K562 (cell line): ENCODE data around the gene LITAF. TPM values are rescaled to one million over a fixed set of nuclear protein-coding genes. Genes with fewer than 3 reads are reported as not detected.

Experiments
- ATAC-seq: fragments of 200-7000 bp; cut with Tn5 transposase; 3 replicates; pipeline ENCODE4 v1.9.1; 2020; ENCODE audit warnings: moderate library complexity
- BruUV-seq: library from RNA; stranded (reverse); fragments of 400-500 nt; replicated peaks from 2 replicates; lab custom pipeline; 2021; lab: Mats Ljungman, UMichigan
- CTCF ChIA-PET: fragments of 300-600 bp; formaldehyde crosslinking; extraction: SDS; loops from one replicate; lab custom pipeline; 2021; ENCODE audit warnings: low intra/inter-chr PET ratio; lab: Yijun Ruan, JAX
- POLR2A ChIA-PET: fragments of 300-600, 350-650 bp; sonication (Branson Sonifier 250); formaldehyde crosslinking; extraction: SDS; loops from one replicate; lab custom pipeline; 2021; ENCODE audit warnings: antibody characterized with exemption, inconsistent platforms; lab: Yijun Ruan, JAX
- DNase-seq, 4 experiments: peaks; one replicate each; pipeline versions ENCODE4 v3.0.0 to v3.0.0-alpha.2; 2011 to 2018; ENCODE audit warnings: low spot score in 3 of 4, mixed read lengths in 3 of 4; ENCODE audit errors: extremely low read depth in 1 of 4
- FAIRE-seq: peaks from 2 replicates; lab custom pipeline; 2011; peaks lifted over from hg19 to GRCh38; lab: Jason Lieb, UNC
- H2AFZ ChIP-seq: 2 replicates; pipeline ENCODE4 v1.6.0; 2011; ENCODE audit warnings: low read depth, low read length, control low read depth, inconsistent platforms
- H3K27ac ChIP-seq: fragments of 200-600 bp; 3 replicates; pipeline ENCODE4 v1.8.0; 2011; ENCODE audit warnings: low read depth, mild to moderate bottlenecking, control low read depth, inconsistent platforms, low read length, moderate library complexity, mixed read lengths; ENCODE audit errors: extremely low read depth
- H3K27me3 ChIP-seq, 2 experiments: fragments of 300-600 bp in 1 of 2; 2 replicates in 1 of 2; 3 replicates in 1 of 2; pipeline versions ENCODE4 v1.6.0 to v1.8.0; 2011; ENCODE audit warnings: inconsistent platforms in 2 of 2, low read length in 2 of 2, mild to moderate bottlenecking in 1 of 2, mixed read lengths in 1 of 2, moderate library complexity in 1 of 2; ENCODE audit not compliant: control insufficient read depth in 2 of 2, insufficient read depth in 2 of 2
- H3K36me3 ChIP-seq: fragments of 300-600 bp; 3 replicates; pipeline ENCODE4 v1.8.0; 2011; ENCODE audit warnings: mild to moderate bottlenecking, low read length, inconsistent platforms; ENCODE audit not compliant: control insufficient read depth, insufficient read depth
- H3K4me1 ChIP-seq, 2 experiments: fragments of 200-600 bp in 1 of 2; replicated peaks in 1 of 2; 2 replicates in 1 of 2; 3 replicates in 1 of 2; pipeline versions ENCODE4 v1.5.1 to v1.8.0; 2011; ENCODE audit warnings: inconsistent platforms in 2 of 2, low read length in 2 of 2, mild to moderate bottlenecking in 1 of 2, mixed read lengths in 1 of 2, moderate library complexity in 1 of 2; ENCODE audit not compliant: control insufficient read depth in 2 of 2, insufficient read depth in 2 of 2
- H3K4me2 ChIP-seq: 2 replicates; pipeline ENCODE4 v1.6.1; 2011; ENCODE audit warnings: low read length, control low read depth, inconsistent platforms, mixed read lengths; ENCODE audit not compliant: insufficient read depth
- H3K4me3 ChIP-seq: fragments of 200-600 bp; sonication (generic), shearing (Covaris generic); 2 replicates; pipeline ENCODE4 v1.5.1; 2016; ENCODE audit warnings: control low read depth, inconsistent platforms
- H3K79me2 ChIP-seq: fragments of 200-600 bp; 3 replicates; pipeline ENCODE4 v1.8.0; 2011; ENCODE audit warnings: low read length, inconsistent platforms; ENCODE audit not compliant: control insufficient read depth, insufficient read depth
- H3K9ac ChIP-seq, 2 experiments: 2 replicates each; pipeline versions ENCODE4 v1.6.0 to v1.6.1; 2011; ENCODE audit warnings: low read depth in 2 of 2, low read length in 2 of 2, control low read depth in 1 of 2, inconsistent platforms in 1 of 2, mild to moderate bottlenecking in 1 of 2, mixed read lengths in 1 of 2; ENCODE audit not compliant: insufficient read depth in 1 of 2
- H3K9me1 ChIP-seq: one replicate; pipeline ENCODE4 v1.6.0; 2011; ENCODE audit warnings: inconsistent platforms, mild to moderate bottlenecking, low read length, moderate library complexity; ENCODE audit not compliant: control insufficient read depth, insufficient read depth
- H3K9me3 ChIP-seq: replicated peaks from 2 replicates; pipeline ENCODE4 v1.5.1; 2011; ENCODE audit warnings: low read depth, low read length, inconsistent platforms; ENCODE audit not compliant: control insufficient read depth, insufficient read depth
- H4K20me1 ChIP-seq: replicated peaks from 2 replicates; pipeline ENCODE4 v1.6.1; 2011; ENCODE audit warnings: low read length, inconsistent platforms, mixed read lengths; ENCODE audit not compliant: control insufficient read depth, insufficient read depth
- EP400 ChIP-seq: fragments of 450-650 bp; IDR thresholded peaks from 2 replicates; pipeline ENCODE4 v1.6.1; 2017; ENCODE audit warnings: antibody characterized with exemption, mild to moderate bottlenecking, moderate library complexity
- FOXK1 ChIP-seq: sonication (generic); formaldehyde crosslinking; IDR thresholded peaks from 2 replicates; pipeline ENCODE4 v1.8.0; 2022; ENCODE audit warnings: missing genetic modification reagents, mild to moderate bottlenecking, borderline replicate concordance
- GABPB1 ChIP-seq: sonication (generic); formaldehyde crosslinking; IDR thresholded peaks from 2 replicates; pipeline ENCODE4 v1.8.0; 2022; ENCODE audit warnings: mild to moderate bottlenecking, missing genetic modification reagents
- MAFG ChIP-seq: fragments of 450-650 bp; conservative IDR thresholded peaks from 2 replicates; pipeline ENCODE4 v1.6.1; 2016; ENCODE audit warnings: missing genetic modification characterization, missing compliant biosample characterization
- SIX5 ChIP-seq, 2 experiments: IDR thresholded peaks; 2 replicates each; pipeline ENCODE4 v1.6.1; 2011; ENCODE audit warnings: low read length in 2 of 2, borderline replicate concordance in 1 of 2, low read depth in 1 of 2, mild to moderate bottlenecking in 1 of 2, moderate library complexity in 1 of 2; ENCODE audit not compliant: insufficient read depth in 1 of 2
- SMAD4 ChIP-seq: fragments of 250-450 bp; sonication (Bioruptor Pico); conservative IDR thresholded peaks from 2 replicates; pipeline ENCODE4 v1.8.0; 2021; ENCODE audit warnings: inconsistent platforms, mild to moderate bottlenecking, moderate library complexity
- WGBS: fragments of 100-300 bp; shearing (Covaris generic); methylation state at CpG from one replicate; pipeline ENCODE4 v1.1.6; 2016; ENCODE audit warnings: low coverage, mixed read lengths; ENCODE audit not compliant: insufficient coverage; ENCODE audit errors: missing lambda C conversion rate; 5-methylcytosine and 5-hydroxymethylcytosine counted together
- in situ Hi-C: fragments of 300-500 bp; cut with MboI; formaldehyde crosslinking; loops from 4 replicates; pipeline ENCODE4 v1.15.0; 2018; ENCODE audit warnings: inconsistent platforms, mixed read lengths
- intact Hi-C: fragments of 100-400 bp; cut with micrococcal nuclease; formaldehyde crosslinking; loops from 2 replicates; pipeline ENCODE4 v1.14.2; 2022
- polyA plus RNA-seq, 8 experiments: library from polyadenylated mRNA; depleted of rRNA in 4 of 8; stranded (reverse) in 5 of 8; unstranded in 3 of 8; fragments of >200 nt; fragmentation: Nextera tagmentation in 2 of 8; fragmentation: Illumina TruSeq in 1 of 8; extraction: Ambion mirVana in 2 of 8; extraction: Trizol in 1 of 8; gene quantifications; 2 replicates each; pipeline versions ENCODE4 v1.2.1 to v1.2.3, GENCODE V29; 2011 to 2014; ENCODE audit warnings: inconsistent platforms in 1 of 8, missing spikeins in 1 of 8
- total RNA-seq, 7 experiments: library from RNA; depleted of rRNA in 6 of 7; stranded (reverse); fragments of >200 nt in 6 of 7; fragmentation: Illumina TruSeq in 2 of 7; extraction: Trizol in 2 of 7; gene quantifications; 2 replicates each; pipeline versions ENCODE4 v1.2.1 to v1.2.3, GENCODE V29; 2011 to 2021; ENCODE audit warnings: low replicate concordance in 1 of 7
- TF ChIP-seq, protein P1 (sequence below): fragments of 450-650 bp; formaldehyde crosslinking; IDR thresholded peaks from 2 replicates; pipeline ENCODE4 v1.4.0; 2020; ENCODE audit warnings: mild to moderate bottlenecking, moderate library complexity

LITAF gene
- total and polyA plus RNA-seq, 9 of the 15 experiments (the other 6 are each of a cell fraction or from before 2014, with no cell fraction given), result 4.1 to 17.8 (median 11.9) TPM

GRCh38 chr16:11612665-11613025 lies 25.9 kb upstream of the LITAF start (continued):
- TF ChIP-seq, protein P1, sequence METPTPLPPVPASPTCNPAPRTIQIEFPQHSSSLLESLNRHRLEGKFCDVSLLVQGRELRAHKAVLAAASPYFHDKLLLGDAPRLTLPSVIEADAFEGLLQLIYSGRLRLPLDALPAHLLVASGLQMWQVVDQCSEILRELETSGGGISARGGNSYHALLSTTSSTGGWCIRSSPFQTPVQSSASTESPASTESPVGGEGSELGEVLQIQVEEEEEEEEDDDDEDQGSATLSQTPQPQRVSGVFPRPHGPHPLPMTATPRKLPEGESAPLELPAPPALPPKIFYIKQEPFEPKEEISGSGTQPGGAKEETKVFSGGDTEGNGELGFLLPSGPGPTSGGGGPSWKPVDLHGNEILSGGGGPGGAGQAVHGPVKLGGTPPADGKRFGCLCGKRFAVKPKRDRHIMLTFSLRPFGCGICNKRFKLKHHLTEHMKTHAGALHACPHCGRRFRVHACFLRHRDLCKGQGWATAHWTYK, result 0 out of 2 replicates have a peak, but pooled peaks have one; percentile 46
- TF ChIP-seq SIX5 (IDR thresholded peaks at IDR 0.05; ENCODE audit: borderline replicate concordance in 1 of 2, insufficient read depth in 1 of 2, low read depth in 1 of 2, low read length in 2 of 2), result no peak
- TF ChIP-seq, all 486 proteins: peak for 19

DNA sequence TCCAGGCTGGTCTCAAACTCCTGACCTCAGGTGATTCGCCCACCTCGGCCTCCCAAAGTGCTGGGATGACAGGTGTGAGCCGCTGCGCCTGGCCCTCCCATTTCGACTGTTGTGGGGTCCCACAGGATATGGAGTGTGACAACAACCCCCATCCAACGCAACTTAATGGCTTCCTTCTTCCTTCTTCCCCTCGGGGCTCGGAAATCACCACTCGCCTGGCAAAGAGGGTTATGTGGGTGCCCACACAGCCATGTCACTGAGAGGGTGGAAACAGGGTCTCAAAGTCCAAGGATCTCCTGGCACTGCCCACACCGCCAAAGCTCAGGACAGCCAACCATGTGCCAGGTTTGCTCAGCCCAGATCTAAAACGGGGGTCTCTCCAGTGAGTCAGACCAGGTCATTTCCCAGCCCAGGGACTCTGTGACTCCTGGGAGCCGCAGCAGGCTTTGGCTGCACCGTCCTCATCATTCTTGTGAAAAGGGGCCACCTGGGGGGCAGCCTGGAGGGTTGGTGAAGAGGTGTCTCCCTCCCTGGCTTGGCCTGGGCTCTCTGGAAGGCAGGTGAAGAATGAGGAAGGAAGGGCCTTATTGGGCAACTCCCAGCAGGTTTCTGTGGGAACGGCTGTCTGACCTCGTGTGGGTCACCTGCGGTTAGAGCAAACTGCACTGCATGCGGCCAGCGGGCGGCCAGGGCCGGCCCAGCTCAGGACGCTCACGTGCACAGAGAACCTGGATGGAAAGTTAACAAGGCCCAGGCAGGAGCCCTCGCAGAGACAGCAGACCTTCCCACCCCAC lies 25.3 kb upstream of the LITAF start:
- H3K9me1 ChIP-seq, result no peaks in the 10 kb centered on the region
- H3K36me3 ChIP-seq, result no peaks in the 10 kb centered on the region
- H3K4me1 ChIP-seq, result peaks cover 30 to 35% of the 10 kb centered on the region in 2 experiments
- FAIRE-seq, result no peak
- 69% methylated on average over 15 of the region's 23 CpGs for WGBS
- ChIA-PET POLR2A (interaction anchor here (0.6 to 1.1 kb wide), 2 partner anchors 10 to 39 kb away, joined by 3 read pairs; no protein-coding TSS in a partner anchor), CTCF (no interaction called here)
- no peak overlapping the region for H3K4me3 ChIP-seq
- peak; percentile 79 for ATAC-seq
- H3K9ac ChIP-seq, result peak overlapping the region in 1 of 2 experiments; percentile 72; a peak in 1 of 4 replicates
- H4K20me1 ChIP-seq, result no peaks in the 10 kb centered on the region
- no peaks in the 10 kb centered on the region for H3K79me2 ChIP-seq
- no peaks in the 10 kb centered on the region for H3K9me3 ChIP-seq
- in situ Hi-C loops (no loop called here), intact Hi-C loops (no loop called here)
- no TSS peak for BruUV-seq
- peak overlapping the region; percentile 45; the same call in 1 of the 3 replicates for H3K27ac ChIP-seq
- H3K27me3 ChIP-seq, result no peaks in the 10 kb centered on the region; a peak in 1 of 5 replicates
- H3K4me2 ChIP-seq, result no peak overlapping the region
- peak; percentile 46 to 64 (median 52) for DNase-seq
- peak overlapping the region; percentile 70 for H2AFZ ChIP-seq
- peak; percentile 45 for TF ChIP-seq EP400
- TF ChIP-seq SMAD4 (CRISPR knock-in tag), result peak; percentile 94
- TF ChIP-seq GABPB1, result no peak; the same call in 1 of the 2 replicates
- no peak for TF ChIP-seq MAFG (tag)
- peak; percentile 86; the same call in 1 of the 2 replicates for TF ChIP-seq FOXK1 (CRISPR knock-in tag)
